GM18517 (cell line): ENCODE results near the gene NELL2.
A peak's percentile ranks its signal among the peaks of the same experiment; 100 is the strongest.
"Not testable (repeated sequence)": the region's sequence is repeated elsewhere in the genome, so short reads cannot be mapped to it uniquely, and the experiment has no call there.

ENCODE experiments used
- ATAC-seq: cut with Tn5 transposase; IDR thresholded peaks from one replicate; pipeline ENCODE4 v1.9.1; 2021; ENCODE audit warnings: mild to moderate bottlenecking, moderate library complexity; ENCODE audit not compliant: unreplicated experiment

NELL2 gene

DNA sequence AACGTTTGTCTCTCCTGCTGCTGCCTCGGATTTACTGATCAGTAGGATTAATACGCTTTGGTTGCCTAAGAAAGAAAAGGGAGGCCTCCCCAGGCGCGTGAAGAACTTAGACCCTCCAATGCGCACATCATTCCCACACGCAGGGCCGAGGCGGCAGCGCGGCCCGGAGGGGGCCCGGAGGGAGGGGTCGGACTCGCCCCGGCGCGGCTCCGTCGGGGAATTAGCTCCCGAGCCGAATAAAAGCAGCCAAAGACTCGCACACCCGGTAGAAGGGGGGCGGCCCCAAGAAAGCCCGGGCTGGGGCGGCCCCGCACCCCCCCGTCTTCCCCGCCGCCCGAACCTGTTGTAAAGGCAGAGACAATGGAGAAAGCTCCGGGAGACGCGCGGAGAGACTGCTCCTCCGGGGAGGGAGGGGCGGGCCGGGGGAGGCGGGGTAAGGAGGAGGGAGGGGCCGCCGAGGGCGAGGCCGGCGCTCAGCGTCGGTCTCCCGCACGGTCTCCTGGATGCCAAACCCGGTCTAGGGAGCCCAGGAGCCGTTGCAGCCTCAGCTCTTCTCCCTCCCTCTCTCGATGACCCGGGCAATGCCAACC, at the start of gene NELL2:
NELL2 (minus strand) TSS at position 362 of the 590 bp plus-strand sequence. CDS start 446 bp downstream, outside the sequence.
- no peak for ATAC-seq

DNA sequence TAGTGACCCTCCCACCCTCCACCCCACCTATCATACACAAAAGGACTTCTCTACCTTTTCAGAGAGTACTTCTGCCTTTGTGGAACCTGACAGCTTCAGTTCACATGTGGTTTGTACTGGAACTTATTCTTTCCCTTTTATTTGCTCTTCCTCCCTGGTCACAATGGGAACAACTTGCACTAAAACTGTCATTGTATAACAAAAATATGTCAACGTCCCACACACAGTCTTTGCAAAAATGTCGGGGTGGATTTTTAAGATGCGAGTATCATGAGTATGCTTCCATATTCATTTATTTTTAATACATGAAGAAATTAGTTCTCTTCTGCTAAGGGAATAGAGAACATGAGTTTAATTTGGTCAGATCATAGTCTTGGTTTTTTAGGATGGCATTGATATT, 45.6 kb upstream of the NELL2 start:
- no peak for ATAC-seq

DNA sequence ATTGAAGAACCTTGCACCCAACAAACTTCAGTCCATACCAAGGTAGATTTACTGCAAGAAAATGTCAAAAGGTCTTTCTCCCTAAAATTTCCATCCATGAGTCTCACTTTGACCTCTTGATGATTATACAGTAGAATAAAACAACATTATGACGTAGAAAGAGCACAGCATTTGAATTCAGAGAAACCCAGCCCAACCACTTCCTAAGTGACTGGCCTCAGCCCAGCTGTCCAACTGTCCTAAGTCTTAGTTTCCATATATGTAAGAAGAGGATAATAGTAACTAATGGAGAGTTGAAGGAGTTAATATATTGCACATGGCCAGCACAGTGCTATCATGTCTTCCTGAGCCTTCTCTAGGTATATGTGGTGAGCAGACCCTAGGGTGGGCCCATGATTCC, 41.0 kb upstream of the NELL2 start:
- ATAC-seq, result no peak

DNA sequence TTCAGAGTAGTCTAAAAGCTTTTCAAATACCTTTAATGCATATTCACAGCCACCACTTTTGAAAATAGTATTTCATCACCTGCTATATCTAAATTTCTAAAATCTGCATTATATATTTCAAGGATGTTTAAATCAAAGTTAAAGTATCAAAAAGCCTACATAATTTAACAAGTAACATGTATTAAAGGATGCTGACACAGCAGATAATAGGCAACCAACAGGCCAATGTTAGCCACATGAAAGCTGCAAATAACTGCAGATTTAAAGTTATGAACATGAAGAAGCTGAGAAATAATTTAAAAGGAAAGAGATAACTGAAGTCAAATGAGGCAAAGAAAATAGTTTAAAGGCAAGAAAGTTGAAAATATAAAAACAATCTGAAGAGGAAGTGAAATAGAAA, 39.8 kb upstream of the NELL2 start:
- no peak for ATAC-seq

DNA sequence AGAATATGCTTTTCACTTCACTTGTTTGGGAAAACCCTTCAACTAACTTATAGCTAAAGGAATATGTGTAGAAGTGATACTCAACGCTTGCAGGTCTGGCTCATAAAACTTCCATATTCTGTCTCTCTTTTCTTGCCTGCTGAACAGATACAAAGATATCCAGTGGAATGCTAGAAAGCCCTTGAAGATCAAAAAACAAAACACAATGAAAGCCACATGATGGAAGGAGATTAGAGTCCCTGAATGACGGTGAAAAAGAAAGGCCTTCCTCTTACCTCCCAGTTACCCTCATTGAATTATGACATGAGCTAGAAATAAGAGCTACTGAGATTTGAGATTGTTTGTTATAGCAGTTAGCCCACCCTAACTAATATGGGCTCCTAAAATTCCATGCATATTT, 28.2 kb upstream of the NELL2 start:
- ATAC-seq, result no peak

DNA sequence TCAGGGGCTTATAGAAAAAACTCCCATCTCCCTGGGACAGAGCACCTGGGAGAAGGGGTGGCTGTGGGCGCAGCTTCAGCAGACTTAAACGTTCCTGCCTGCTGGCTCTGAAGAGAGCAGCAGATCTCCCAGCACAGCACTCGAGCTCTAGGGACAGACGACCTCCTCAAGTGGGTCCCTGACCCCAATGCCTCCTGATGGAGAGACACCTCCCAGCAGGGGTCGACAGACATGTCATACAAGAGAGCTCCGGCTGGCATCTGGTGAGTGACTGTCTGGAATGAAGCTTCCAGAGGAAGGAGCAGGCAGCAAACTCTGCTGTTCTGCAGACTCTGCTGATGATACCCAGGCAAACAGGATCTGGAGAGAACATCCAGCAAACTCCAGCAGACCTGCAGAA, 22.0 kb upstream of the NELL2 start:
- ATAC-seq, result not testable (repeated sequence)

DNA sequence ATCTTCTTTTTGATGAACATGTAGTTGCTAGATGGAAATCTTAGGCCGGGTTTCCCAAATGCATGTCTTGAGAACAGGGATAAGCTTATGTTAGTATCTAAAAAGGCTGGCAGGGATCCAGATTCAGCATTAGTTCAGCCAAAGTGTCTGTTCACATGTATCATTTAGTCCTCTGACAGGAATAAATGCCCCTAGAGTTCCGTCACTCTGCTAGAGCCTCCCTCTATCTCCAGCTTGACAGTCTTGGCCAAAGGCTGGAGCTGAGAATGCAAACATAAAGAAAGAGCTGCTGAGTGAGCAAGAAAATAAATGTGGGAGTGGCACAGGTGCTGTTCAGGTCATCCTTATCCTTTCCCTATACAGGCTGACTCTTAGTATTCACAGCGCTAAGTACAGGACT, 13.8 kb upstream of the NELL2 start:
- no peak for ATAC-seq

DNA sequence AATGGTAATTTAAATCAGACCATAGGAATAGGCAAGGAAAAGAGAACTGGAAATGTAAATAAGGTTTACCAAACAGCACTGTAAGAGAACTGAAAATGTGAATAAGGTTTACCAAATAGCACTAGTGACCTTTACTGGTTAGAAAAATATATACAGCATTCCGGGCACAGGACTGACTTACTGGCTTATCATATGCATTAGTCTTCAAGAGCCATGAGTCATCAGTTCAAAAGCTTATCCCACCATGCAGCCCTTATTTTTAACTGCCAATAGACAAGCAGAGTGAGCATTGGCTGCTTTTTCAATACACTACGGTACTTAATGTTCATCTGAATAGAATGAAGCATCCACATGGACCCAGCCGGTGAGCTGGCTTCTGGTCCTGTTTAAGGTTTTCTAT, 13.0 kb upstream of the NELL2 start:
- ATAC-seq, result no peak

DNA sequence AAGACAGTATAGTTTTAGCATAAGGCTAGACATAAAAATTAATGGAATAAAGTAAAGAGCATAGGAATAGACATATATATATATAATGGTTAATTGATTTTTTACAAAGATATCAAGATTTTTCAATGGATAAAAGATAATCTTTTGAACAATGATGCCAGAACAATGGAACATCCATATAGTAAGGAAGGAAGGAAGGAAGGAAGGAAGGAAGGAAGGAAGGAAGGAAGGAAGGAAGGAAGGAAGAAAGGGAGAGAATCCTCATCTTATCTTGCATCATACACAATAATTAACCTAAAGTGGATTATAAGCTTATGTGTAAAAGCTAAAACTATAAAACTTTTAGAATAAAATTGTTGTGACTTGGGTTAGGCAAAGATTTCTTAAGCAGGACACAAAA, 9.8 kb upstream of the NELL2 start:
- ATAC-seq, result no peak

DNA sequence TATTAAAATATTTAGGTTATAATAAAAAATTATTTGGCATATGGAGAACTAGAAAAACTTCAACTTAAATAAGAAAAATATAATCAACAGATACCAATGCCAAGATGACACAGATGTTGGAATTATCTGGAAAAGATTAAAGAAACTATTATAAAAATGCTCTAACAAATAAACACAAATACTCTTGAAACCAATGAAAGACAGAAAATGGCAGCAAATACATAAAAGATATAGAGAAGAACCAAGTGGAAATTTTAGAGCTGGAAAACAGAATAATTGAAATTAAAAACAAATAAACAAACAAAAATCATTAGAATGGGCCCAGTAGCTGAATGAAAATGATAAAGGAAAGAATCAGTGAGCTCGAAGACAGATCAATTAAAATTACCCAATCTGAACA, 5.1 kb upstream of the NELL2 start:
- ATAC-seq, result no peak

DNA sequence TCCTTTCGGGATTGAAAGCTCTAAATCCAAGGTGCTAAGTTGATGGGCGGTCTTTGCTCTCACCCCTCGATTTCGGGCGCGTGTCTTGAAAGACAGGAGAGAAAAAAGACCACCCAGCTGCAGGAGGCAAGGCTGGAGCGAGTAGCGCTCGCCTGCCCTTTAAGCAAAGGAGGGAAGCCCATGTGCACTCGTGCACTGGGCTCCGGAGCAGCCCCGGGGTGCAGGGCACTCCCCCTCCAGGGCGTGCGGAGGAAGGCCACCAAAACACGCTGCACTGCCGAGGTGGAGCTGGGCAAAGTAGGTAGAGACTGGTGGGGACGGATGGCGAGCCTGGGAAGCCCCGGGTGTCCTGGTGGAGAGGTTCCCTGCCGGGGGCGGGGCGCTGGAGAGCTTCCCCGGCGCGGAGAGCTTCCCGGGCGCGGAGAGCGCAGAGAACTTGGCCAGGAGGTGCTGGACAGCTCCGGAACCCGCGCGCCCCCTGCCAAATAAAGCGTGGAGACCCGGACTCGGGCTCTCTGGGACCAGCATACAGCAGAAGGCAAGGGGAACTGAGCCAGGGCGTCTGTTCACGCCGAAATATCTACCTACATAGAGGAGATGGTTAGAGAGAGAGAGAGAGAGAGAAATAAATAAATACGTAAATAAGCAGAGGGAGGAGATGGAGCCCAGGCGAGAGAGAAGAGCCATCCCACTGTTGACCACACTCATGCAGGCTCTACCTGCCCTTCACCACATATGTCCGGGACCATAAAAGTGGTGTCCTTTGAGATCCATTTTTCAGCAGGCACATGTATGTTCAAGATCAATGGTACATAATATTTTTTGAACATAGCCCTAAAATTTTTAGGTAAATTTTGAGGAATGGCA, 662 bp upstream of the NELL2 start:
- no peak for ATAC-seq

DNA sequence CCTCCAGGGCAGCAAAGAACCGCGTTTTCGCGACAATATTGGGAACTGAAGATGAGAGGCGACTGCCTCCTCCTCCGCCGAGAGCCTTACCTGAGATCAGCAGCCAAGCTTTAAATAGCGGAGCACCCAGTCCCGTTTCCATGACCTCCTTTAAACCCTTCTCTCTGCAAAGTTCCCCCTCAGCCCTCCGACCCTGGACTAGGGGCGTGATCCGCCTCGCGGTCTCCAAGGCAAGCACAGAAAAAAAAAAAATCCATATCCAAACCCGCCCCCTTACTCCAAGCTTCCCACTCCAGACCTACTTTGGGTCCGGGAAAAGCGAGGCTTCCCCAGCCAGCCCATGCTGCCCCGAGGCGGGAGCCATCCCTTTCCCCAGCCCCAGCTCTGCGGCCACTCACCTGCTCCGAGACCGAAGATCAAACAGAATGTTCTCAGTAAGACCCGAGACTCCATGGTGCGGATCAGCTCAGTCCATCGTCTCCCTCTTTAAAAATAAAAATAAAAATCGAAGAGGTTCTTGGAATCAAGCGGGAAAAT, 630 bp downstream of the NELL2 start:
- ATAC-seq, result no peak

DNA sequence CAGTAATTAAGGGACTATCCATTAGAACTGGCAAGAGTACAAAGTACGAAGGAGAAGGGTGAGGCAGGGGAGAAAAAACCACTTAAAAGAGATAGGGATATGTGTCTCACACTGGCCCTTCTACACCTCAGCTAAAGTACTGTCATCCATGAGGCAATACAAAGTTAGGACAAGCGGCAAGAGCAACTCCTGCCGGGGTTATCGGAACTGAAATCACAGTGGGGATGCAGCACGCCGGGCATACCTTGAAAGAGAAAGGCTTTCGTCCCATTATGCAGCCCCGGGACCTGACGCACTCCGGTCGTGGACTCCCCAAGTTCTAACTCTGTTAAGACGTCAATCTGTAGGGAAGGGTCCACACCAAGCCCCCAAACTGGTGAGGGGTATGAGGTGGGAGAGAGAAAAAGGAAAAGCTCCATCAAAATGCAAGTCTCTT, 1.1 kb downstream of the NELL2 start:
- ATAC-seq, result no peak

DNA sequence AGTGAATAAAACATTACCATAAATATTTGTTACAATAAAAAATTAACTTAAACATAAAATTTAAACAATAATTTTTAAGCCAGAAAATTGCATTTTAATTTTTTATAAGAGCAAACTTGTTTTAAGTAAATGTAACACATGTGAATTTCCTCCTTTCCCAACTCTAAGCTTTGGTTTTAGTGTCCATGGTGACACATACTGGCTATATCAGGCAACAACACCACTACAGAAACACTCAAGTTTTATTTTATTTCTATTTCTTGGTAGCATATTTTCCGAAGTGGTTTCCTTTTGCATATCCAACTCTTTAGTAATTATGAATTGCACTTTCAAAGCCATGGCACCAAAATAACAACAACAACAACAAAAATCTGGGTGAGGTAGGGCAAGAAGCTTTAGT, 2.2 kb downstream of the NELL2 start:
- no peak for ATAC-seq

DNA sequence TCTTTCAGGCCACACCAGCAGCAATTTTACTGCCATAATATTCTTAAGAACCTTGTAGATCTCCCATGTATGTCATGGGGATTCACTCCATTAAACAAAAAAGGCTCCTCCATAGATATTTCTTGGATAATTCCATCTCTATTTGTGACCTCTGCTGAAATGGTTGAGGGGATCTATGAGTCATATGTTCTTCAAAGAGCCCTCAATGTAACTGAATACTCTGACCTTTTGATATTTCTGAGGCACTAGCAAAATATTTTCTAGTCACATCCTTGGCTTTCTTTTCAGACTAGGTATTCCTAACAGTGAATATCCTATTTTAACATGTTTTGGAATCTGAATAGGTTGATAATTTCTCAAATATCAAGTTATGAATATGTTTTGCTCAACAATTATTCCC, 6.6 kb downstream of the NELL2 start:
- no peak for ATAC-seq

DNA sequence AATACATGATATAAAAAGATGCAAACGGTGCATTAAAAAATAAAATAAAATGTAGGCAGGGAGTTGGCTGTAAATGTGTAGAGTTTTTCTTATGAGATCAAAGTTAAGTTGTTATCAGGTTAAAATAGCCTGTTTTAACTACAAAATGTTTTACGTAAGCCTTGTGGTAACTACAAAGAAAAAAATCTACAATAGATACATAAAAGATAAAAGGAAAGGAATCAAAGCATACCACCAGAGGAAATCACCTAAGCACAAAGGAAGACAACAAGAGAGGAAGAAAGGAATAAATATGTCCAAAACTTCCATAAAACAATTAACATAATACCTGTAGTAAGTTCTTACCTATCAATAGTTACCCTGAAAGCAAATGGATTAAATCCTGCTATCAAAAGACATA, 12.2 kb downstream of the NELL2 start:
- ATAC-seq, result no peak

DNA sequence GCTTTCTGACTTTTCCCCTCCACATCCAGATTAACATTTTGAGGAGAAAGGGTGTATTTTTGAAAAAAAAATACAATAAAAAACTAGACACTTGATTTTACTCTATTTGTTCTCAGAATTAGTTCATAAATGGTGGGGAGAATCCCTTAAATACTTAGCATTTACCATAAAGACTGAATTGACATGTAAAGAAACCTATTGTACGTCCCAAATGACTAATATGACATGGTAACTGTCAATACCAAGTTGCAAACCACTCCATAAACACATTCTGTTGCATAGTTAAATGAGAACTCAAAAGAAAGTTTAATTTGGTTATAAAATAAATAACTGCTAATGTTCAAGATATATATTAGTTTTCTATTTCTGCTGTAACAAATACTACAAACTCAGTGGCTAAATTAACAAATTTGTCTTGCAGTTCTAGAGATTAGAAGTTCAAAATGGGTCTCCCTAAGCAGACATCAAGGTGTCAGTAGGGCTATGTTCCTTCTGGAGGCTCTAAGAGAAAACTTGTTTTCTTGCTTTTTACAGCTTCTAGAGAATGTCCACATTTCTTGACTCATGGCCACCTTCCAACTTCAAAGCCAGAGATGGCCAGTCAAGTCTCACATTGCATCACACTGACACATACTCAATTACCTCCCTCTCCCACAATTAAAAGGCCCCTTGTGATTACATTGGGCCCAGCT, 16.0 kb downstream of the NELL2 start:
- ATAC-seq, result no peak

DNA sequence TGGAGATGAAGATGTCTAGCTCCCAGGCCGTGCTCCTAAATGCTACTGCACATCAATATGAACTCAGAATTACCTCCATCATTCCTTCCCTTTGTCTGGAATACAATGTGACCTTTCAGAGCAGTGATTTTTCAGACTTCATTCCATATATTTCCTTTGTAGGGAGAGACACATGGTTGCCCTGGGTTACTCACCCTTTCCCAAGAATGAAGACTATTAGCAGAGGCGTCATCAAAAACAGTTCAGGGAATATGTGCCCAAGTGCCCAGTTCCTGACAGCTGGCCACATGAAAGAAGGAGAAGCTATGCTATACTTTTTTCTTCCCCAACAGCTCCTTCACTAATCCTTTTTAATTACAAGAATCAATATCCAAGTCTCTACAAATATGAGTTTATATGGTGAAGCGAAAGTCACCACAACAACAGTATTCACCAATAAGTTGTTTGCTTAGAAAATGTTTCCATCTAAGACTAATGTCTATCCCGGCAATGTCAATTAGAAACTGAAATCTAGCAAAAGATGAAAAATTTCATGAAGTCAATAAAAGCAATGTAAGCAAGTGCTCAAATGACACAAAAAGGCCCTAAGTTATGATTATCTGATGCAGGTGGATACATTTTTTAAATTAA, 17.8 kb downstream of the NELL2 start:
- no peak for ATAC-seq

DNA sequence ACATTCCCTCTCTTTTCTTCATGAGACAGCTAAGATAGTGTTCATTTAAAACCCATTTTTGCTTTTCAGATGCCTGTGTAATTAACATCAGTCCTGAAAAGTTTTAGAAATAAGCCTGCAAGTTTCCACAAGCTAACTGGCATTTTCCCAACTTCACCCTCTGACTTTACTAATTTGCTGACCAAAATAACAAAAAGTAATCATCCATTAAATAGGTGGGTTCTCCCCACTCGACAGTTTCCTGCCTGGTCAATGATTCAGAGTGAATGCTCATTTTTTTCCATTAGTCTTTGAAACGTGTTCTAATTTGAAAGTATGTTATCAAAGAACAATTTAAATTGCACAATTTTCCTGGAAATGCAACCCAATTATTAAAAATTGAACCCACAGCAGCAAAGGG, 23.6 kb downstream of the NELL2 start:
- ATAC-seq, result no peak

DNA sequence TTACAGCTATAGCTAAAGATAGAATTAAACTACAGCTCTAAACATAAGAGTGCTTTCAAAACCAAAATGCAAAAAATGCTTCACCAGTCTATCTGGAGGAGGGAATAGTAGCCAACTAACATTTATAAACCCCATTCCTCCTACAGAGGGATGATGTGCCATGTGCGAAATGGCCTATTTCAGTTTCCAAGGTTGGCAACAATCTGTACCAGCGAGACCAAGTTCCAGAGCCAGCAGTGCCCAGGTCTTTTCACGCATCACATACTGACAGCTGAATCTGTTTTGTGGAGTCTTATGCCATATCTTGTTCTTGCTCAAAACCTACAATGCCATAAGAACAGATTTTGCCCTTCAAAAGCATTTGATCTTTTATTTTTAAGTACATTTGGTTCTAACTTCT, 24.5 kb downstream of the NELL2 start:
- no peak for ATAC-seq

DNA sequence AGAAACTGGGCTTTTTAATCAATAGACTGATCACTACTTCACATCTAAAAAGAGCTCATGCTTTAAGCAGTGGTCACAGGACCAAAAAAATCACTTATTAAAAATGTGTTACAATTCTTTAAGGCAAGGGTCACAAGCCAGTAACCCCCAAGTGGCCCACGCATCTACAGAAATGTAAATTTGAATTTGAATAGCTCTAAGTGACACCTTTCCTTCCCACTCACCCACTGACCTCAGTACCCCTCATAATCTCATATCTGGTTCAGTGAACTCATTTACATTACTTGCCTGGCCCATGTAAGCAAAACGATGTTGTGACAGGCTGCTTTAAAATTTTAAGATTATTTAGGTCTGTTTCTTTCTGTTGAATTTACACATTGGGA, 27.4 kb downstream of the NELL2 start:
- peak; percentile 69 for ATAC-seq
